GM19238 (cell line): Measurements from ENCODE around the gene ATP1B3.
A peak's percentile ranks its signal among the peaks of the same experiment; 100 is the strongest.
"Not testable (repeated sequence)": the region's sequence is repeated elsewhere in the genome, so short reads cannot be mapped to it uniquely, and the experiment has no call there.

ENCODE experiments used
- DNase-seq: peaks from one replicate; pipeline ENCODE4 v3.0.0; 2011; ENCODE audit warnings: low spot score; ENCODE audit not compliant: insufficient read length

ATP1B3 gene

DNA sequence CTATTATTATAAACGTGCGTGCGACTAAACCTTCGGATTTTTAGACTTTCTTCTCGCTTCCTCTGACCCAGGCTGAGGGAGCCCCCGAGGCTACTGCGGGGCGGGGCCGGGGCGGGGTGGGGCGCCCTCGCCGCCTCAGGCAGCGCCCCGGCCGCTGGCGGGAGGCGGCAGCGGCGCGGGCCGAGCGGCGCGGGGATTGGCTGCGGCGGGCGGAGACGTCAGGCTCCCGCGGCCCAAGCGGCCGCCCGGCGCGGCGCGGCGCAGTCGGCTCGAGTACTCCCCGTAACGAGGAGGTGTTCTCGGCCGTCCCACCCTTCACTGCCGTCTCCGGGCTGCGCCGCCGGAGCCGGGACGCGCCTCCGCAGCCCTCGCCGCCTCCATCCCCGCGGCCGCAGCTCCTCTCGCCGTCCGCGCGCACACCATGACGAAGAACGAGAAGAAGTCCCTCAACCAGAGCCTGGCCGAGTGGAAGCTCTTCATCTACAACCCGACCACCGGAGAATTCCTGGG, at the start of gene ATP1B3:
Gene ATP1B3 (plus strand): TSS at position 263 of the 510 bp plus-strand sequence. CDS start 159 bp downstream, at position 422.
- peak; percentile 91 for DNase-seq

GRCh38 chr3:141828487-141828886, 48.0 kb upstream of the ATP1B3 start:
- DNase-seq: no peak

DNA sequence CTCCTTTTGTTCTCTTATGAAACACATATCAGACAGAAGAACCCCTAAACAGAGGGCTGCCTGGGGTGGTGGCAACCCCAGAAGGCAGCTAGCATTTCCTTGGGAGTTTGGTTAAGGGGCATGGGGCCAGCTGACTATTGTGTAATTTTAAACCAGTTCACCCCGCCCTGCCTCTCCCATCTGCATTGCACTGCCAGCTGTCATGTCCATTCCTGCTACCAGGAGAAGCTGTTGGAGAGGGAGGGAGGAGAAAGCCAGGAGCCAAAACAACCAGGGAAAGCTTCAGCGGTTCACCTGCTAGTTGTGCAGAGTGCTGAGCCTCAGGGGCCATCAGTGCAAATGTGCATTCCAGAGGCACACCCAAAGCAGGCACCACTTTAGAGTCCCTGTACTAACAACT, 47.6 kb upstream of the ATP1B3 start:
- DNase-seq: no peak

GRCh38 chr3:141830508-141830907, 45.9 kb upstream of the ATP1B3 start:
- DNase-seq: no peak

GRCh38 chr3:141834292-141834691, 42.2 kb upstream of the ATP1B3 start:
- no peak for DNase-seq

DNA sequence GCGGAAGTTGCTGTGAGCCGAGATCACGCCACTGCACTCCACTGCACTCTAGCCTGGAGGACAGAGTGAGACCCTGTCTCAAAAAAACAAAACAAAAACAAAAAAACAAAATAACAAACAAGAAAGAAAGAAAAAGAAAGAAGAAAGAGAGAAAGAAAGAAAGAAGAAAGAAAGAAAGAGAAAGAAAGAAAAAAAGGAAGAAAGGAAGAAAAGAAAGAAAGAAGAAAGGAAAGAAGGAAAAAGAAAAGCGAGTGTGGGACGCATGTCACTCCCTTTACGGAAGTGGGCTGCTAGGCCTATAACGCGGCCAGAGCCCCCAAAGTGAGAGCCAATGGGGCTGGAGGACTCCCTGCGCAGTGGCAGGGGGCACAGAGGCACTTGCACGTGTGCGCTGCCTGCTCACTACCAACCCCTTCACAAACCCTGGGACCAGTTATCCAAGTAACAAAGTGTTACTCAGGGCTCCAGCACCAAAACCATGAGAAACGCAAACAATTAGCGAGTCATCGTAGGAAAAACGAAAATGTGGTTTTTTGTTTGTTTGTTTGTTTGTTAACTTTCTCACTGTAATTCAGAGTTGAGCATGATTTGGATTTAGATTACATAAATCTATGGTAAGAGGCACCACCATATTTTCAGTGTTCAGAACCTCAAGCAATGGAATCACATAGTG, 40.8 kb upstream of the ATP1B3 start:
- DNase-seq: no peak

DNA sequence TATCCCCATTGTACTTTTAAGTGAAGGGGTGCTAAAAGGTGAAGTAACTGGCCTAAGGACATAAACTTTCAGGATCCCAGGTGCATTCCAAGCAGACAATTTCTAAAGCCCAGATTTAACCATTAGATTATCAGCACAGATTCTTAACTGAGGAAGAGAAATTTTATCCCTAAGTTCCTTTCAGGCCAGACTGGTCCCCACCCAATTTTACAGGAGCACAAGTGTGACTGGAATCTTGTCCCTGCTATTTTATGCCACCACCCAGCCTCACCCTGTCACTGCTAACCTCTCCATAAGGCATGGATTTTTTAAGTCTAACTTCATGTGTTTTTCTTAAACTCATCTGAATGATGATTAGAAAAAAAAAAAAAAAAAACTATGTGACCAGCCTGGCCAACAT, 37.1 kb upstream of the ATP1B3 start:
- no peak for DNase-seq

DNA sequence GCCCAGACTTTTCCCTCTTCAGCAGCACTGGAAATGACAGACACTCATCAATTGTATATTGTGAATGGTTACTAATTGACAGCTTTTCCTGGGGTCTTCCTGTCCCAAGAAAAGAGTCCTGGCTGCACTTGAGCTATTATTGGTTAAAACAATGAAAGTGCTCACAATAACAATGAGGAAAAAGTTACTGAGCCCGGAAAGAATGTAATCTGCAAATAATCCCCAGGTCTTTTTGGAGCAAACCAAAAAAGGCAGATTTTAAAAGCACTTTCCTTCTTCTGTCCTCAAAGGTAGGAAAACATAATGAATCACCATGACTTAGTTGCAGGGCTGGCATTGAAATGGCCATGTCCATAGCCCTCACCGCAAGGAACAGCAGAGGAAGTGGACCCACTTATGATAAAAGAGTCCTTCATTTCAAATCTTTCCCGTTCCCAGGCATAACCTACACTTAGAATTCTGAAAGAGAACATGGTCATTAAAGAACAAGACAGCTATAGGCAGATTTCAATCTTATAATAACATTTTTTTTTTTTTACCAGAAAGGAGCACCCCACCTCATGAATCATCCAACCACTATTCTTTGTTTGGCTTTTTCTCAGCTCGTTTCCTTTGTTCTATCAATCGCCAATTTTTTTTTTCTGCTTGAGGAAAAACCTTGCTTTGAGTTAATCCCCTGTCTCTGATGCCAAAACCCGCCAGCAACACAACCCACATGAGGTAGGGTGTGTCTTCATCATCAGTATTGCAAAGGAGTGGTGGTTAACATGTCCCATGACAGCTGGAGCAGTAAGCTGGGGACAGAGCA, 35.5 kb upstream of the ATP1B3 start:
- DNase-seq: no peak

- DNase-seq: no peak
These were observed 32.3 kb upstream of the ATP1B3 start for GRCh38 chr3:141844108-141844507.

DNA sequence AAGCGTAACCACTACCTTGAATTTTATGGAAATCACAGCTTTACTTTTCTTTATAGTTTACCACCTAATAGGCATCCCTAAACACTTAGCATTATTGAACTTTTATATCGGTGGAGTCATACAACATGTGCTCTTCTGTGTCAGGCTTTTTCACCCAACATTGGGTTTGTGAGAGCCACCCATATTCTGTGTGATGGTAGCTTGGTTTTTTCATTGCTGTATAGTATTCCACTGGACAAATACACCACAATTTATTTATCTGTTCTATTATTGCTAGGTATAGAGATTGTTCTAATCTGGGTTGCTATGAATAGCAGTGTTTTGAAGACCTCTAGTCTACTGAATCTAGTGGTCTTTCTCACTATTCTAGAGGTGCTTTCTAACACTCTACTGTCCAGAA, 31.6 kb upstream of the ATP1B3 start:
- no peak for DNase-seq

DNA sequence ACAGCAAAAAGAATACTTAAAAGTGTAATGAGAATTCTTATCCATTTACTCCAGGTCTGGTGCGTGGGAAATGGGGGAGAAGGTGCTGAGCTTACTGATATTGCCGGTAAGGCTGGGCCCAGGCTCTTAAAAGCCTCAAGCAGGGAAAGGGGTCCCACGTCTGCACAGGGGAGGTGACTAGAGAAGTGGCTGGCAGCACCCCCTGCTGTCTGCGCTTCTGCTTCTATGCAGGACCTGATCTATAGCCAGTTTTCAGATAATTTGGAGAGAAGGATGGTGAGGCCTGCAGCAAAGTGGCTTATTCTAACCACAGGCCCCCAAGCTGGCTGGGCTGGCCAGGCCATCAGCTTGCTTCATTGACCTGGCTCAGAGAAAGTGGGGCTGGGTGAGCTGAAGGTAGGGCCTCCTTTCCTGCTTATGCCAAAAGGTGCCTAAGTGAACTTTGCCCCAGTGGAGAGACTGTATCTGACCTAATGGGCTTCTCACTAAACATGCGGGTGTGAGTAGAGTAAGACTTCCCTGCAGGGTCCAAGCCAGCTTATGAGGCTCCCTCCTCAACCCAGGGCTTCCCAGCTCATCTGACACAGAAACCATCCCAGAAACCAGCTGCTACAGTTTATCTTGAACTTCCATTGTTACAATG, 30.9 kb upstream of the ATP1B3 start:
- DNase-seq: no peak

DNA sequence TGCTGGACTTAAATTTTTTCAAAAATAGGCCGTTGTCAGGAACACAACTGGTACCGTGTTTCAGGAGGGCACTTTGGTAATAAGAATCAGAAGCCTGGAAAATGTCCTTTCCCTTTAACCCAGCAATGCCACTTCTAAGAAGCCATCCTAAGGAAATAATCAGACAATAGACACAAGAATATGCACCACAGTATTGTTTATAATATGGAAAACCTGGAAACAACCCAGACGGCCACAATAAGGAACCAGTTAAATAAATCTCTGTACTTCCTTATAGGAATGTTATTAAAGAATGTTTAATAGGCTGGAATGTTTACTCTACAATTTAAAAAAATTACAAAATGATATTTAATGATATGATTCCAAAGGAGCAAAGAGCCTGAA, 30.4 kb upstream of the ATP1B3 start:
- no peak for DNase-seq

GRCh38 chr3:141848159-141848748, 28.2 kb upstream of the ATP1B3 start:
- not testable (repeated sequence) for DNase-seq

GRCh38 chr3:141849056-141849815, 27.2 kb upstream of the ATP1B3 start:
- no peak for DNase-seq

- DNase-seq: no peak
These were observed 25.0 kb upstream of the ATP1B3 start for GRCh38 chr3:141851411-141851810.

DNA sequence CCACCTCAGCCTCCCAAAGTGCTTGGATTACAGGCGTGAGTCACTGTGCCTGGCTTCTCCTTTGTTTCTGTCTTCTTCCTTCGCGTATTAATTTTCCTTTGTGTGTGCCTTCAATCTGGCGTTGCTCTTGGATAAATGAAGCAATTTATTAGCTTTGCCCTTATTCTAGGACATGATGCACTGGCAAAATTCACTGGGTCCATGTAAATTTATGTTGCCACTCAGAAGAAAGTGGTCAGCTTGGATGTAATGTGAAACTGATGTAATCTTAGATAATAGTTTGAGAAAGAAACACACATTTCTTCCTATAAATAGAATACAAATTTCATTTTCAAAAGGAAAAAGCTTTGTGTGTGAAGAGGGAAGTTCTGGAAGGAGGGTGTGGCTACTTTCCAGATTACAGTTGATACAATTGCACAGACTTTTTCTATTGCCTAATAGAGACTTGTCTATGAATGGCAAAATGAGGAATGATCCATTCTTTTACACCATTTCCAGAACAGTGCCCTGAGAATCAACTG, 23.3 kb upstream of the ATP1B3 start:
- no peak for DNase-seq

DNA sequence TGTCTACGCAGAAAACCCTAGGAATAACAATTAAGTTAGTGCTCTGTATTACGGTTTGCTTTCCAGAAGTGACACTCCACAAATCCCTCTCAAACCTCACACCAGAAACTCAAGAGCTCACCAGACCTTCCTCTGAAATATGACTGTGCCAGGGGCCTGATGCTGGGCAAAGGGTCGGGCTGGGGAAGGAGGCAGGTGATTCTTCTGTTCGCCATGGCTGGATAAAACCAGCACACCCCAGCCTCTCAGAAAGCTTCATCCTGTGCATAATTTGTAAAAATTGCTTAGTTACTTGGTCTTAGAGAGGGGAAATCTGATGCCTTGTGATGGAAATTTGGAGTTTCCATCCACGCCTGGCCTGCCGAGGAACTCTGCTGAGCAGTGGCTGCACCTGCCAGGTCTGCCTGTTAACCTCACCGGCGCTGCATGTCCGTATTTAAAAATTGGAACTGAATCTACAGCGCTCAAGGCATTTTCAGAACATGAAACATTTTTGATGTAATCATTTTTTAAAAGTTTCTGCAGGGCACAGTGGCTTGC, 22.7 kb upstream of the ATP1B3 start:
- DNase-seq: no peak

DNA sequence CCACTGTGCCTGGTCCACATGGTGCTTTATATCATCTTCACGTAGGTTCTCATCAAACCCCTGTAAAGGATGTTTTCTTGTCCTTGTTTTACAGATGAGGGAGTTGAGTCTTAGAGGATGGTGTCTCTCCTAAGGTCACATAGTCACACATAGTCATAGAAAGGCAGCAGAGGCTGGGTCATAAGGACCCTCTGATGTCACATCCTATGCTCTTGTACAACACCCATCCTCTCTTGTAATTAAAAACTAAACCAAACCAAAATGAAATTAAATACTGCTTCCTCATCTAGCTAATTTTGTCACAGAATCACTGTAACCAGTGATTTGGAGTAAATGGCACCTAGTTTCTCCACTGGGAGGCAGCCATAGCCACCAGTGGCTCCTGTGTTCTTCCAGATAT, 21.8 kb upstream of the ATP1B3 start:
- DNase-seq: no peak

DNA sequence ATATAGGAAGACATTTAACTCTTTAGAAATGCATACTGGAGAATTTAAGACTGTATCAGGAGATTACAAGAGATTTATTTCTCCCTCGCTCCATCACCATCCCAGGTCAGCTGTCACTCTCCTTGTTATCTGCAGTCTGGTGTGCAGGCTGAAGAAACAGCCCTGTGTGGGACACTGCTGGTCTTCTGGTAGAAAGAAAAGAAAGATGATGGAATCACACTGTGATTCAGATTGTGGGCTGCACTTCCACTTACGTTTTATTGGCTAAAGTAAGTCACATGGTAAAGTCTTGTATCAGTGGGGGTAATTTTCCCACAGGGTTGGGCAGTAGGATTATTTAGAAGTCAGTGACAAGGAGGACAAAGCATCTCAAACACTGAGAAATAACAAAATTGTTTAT, 18.1 kb upstream of the ATP1B3 start:
- DNase-seq: no peak

DNA sequence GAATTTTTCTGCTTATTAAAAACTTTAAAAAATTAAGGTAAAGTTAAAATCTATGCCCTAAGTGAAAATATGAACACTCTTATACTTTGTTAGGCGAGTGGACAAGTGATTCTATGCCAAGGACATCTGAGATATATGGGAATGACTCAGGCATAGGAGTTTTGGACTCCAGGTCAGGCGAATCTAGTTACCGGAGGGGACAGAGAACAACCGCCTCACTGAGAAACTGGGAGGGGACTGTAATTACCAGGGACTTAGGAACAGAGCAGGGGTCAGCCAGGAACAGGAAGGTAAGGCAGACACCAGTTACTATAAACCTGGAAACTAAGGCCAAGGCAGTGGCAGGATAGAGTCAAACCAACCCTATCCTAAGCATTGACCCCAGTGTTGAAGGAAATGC, 16.8 kb upstream of the ATP1B3 start:
- no peak for DNase-seq
